HepG2 (cell line): ENCODE measurements around the gene AMOT. TPM values are rescaled to one million over a fixed set of nuclear protein-coding genes. Genes with fewer than 3 reads are reported as not detected.

Experiments used
- ATAC-seq: fragments of 200-7000 bp; cut with Tn5 transposase; 3 replicates; pipeline ENCODE4 v1.9.1; 2020; ENCODE audit warnings: mild to moderate bottlenecking, moderate library complexity
- BruUV-seq: library from RNA; stranded (reverse); fragments of 400-500 nt; replicated peaks from 2 replicates; lab custom pipeline; 2021; lab: Mats Ljungman, UMichigan
- CTCF ChIA-PET: fragments of 300-600 bp; formaldehyde crosslinking; extraction: SDS; loops from one replicate; lab custom pipeline; 2021; ENCODE audit warnings: low total read pairs, inconsistent platforms, low intra/inter-chr PET ratio; lab: Yijun Ruan, JAX
- POLR2A ChIA-PET: fragments of 350-600 bp; sonication (Branson Sonifier 250); formaldehyde crosslinking; loops from one replicate; lab custom pipeline; 2020; ENCODE audit warnings: antibody characterized with exemption, inconsistent platforms; lab: Yijun Ruan, JAX
- DNase-seq: peaks from one replicate; pipeline ENCODE4 v3.0.0-alpha.2; 2015; ENCODE audit warnings: low spot score
- FAIRE-seq: peaks from 3 replicates; lab custom pipeline; 2011; peaks lifted over from hg19 to GRCh38; lab: Jason Lieb, UNC
- H2AFZ ChIP-seq: one replicate; pipeline ENCODE4 v1.6.1; 2011; ENCODE audit warnings: low read length, inconsistent platforms
- H3K27ac ChIP-seq: fragments of 300-600 bp; 3 replicates; pipeline ENCODE4 v1.8.0; 2011; ENCODE audit warnings: mixed run types, mild to moderate bottlenecking, mixed read lengths, low read length, inconsistent platforms; ENCODE audit not compliant: insufficient read depth; ENCODE audit errors: extremely low read length
- H3K27me3 ChIP-seq, 2 experiments: fragments of 200-600 bp in 1 of 2; 2 replicates in 1 of 2; 3 replicates in 1 of 2; pipeline versions ENCODE4 v1.6.0 to v1.8.0; 2011; ENCODE audit warnings: low read length in 2 of 2, mild to moderate bottlenecking in 2 of 2, moderate library complexity in 2 of 2, inconsistent platforms in 1 of 2; ENCODE audit not compliant: insufficient read depth in 2 of 2, control insufficient read depth in 1 of 2
- H3K36me3 ChIP-seq, 2 experiments: fragments of 200-600 bp in 1 of 2; replicated peaks in 1 of 2; 2 replicates in 1 of 2; 3 replicates in 1 of 2; pipeline versions ENCODE4 v1.5.1 to v1.8.0; 2011; ENCODE audit warnings: low read length in 2 of 2, inconsistent platforms in 1 of 2; ENCODE audit not compliant: insufficient read depth in 2 of 2, control insufficient read depth in 1 of 2
- H3K4me1 ChIP-seq: 2 replicates; pipeline ENCODE4 v1.5.1; 2012; ENCODE audit warnings: low read length, inconsistent platforms; ENCODE audit not compliant: insufficient read depth
- H3K4me2 ChIP-seq: 2 replicates; pipeline ENCODE4 v1.6.0; 2011; ENCODE audit warnings: low read depth, low read length, inconsistent platforms
- H3K4me3 ChIP-seq, 3 experiments: fragments of 200-600 bp in 1 of 3; sonication (generic), shearing (Covaris generic) in 1 of 3; replicated peaks in 1 of 3; 2 replicates each; pipeline ENCODE4 v1.5.1; 2011 to 2016; ENCODE audit warnings: low read length in 3 of 3, inconsistent platforms in 2 of 3, low read depth in 2 of 3, mild to moderate bottlenecking in 2 of 3, control low read depth in 1 of 3, mixed read lengths in 1 of 3; ENCODE audit not compliant: insufficient read depth in 1 of 3
- H3K79me2 ChIP-seq: one replicate; pipeline ENCODE4 v1.6.1; 2011; ENCODE audit warnings: low read length, inconsistent platforms; ENCODE audit not compliant: insufficient read depth
- H3K9ac ChIP-seq: 2 replicates; pipeline ENCODE4 v1.6.0; 2011; ENCODE audit warnings: mild to moderate bottlenecking, low read depth, low read length, inconsistent platforms; ENCODE audit not compliant: insufficient read depth
- H3K9me3 ChIP-seq: 2 replicates; pipeline ENCODE4 v1.5.1; 2012; ENCODE audit warnings: mild to moderate bottlenecking, low read length
- H4K20me1 ChIP-seq: 2 replicates; pipeline ENCODE4 v1.6.0; 2011; ENCODE audit warnings: inconsistent platforms, mild to moderate bottlenecking, low read length, moderate library complexity; ENCODE audit not compliant: insufficient read depth
- BATF2 ChIP-seq: sonication (generic); formaldehyde crosslinking; IDR thresholded peaks from 2 replicates; pipeline ENCODE4 v1.8.0; 2022; ENCODE audit warnings: mild to moderate bottlenecking, missing genetic modification reagents, moderate library complexity
- GMEB2 ChIP-seq: IDR thresholded peaks from 2 replicates; pipeline ENCODE4 v1.6.1; 2016; ENCODE audit warnings: missing biosample characterization, missing genetic modification reagents, low read depth
- HOXA7 ChIP-seq: sonication (generic); formaldehyde crosslinking; IDR thresholded peaks from 2 replicates; pipeline ENCODE4 v1.8.1; 2022; ENCODE audit warnings: mild to moderate bottlenecking, missing genetic modification reagents, moderate library complexity
- MIER3 ChIP-seq: IDR thresholded peaks from 2 replicates; pipeline ENCODE4 v1.6.1; 2016; ENCODE audit warnings: missing compliant biosample characterization, borderline replicate concordance
- MLLT10 ChIP-seq: sonication (generic); formaldehyde crosslinking; IDR thresholded peaks from 2 replicates; pipeline ENCODE4 v1.4.0; 2020; ENCODE audit warnings: missing genetic modification reagents
- MXD1 ChIP-seq: sonication (generic); formaldehyde crosslinking; IDR thresholded peaks from 2 replicates; pipeline ENCODE4 v1.4.0; 2020; ENCODE audit warnings: mild to moderate bottlenecking, missing genetic modification reagents
- NFYB ChIP-seq: sonication (generic); formaldehyde crosslinking; IDR thresholded peaks from 2 replicates; pipeline ENCODE4 v1.4.0; 2020; ENCODE audit warnings: missing genetic modification reagents
- ZBTB37 ChIP-seq: sonication (generic); formaldehyde crosslinking; IDR thresholded peaks from 2 replicates; pipeline ENCODE4 v1.4.0; 2020; ENCODE audit warnings: mild to moderate bottlenecking, missing genetic modification reagents
- ZNF205 ChIP-seq: IDR thresholded peaks from 2 replicates; pipeline ENCODE4 v1.6.1; 2018; ENCODE audit warnings: missing biosample characterization, missing genetic modification reagents
- ZNF263 ChIP-seq: sonication (generic); formaldehyde crosslinking; IDR thresholded peaks from 2 replicates; pipeline ENCODE4 v1.4.0; 2020; ENCODE audit warnings: missing genetic modification reagents
- ZNF451 ChIP-seq: sonication (generic); formaldehyde crosslinking; IDR thresholded peaks from 2 replicates; pipeline ENCODE4 v1.5.0; 2020; ENCODE audit warnings: mild to moderate bottlenecking, missing genetic modification reagents
- ZNF468 ChIP-seq: sonication (generic); formaldehyde crosslinking; IDR thresholded peaks from 2 replicates; pipeline ENCODE4 v1.8.0; 2022; ENCODE audit warnings: mild to moderate bottlenecking, moderate library complexity, missing genetic modification reagents
- whole genome bisulfite sequencing: methylation state at CpG from one replicate; pipeline ENCODE4 v1.1.6; 2017; ENCODE audit warnings: low lambda C conversion rate; 5-methylcytosine and 5-hydroxymethylcytosine counted together
- in situ Hi-C: cut with HindIII; loops from 2 replicates; pipeline ENCODE4 v1.10.0; 2017; ENCODE audit warnings: low pct_unique_long_range_greater_than_20kb; ENCODE audit not compliant: extremely low pct_ligation_motif_present
- intact Hi-C: fragments of 100-400 bp; cut with micrococcal nuclease; formaldehyde crosslinking; loops from one replicate; pipeline ENCODE4 v1.10.0; 2022; ENCODE audit not compliant: unreplicated experiment
- polyA plus RNA-seq, 8 experiments: library from polyadenylated mRNA; depleted of rRNA in 3 of 8; stranded (reverse) in 7 of 8; unstranded in 1 of 8; fragments of >200 nt; fragmentation: Illumina TruSeq in 4 of 8; extraction: Trizol in 4 of 8; gene quantifications; 2 replicates each; pipeline versions ENCODE4 v1.2.1 to v1.2.3, GENCODE V29; 2011 to 2016; ENCODE audit warnings: low read depth in 4 of 8, missing spikeins in 1 of 8, mixed read lengths in 1 of 8; ENCODE audit not compliant: insufficient read depth in 1 of 8
- total RNA-seq, 5 experiments: library from RNA; depleted of rRNA; stranded (reverse); fragments of >200 nt; fragmentation: Illumina TruSeq; extraction: Trizol; gene quantifications; 2 replicates each; pipeline ENCODE4 v1.2.3, GENCODE V29; 2016; ENCODE audit warnings: low read depth in 1 of 5

Gene AMOT
- total and polyA plus RNA-seq, 2 of the 13 experiments (the other 11 are each of a cell fraction or from before 2014, with no cell fraction given), result 0.13 to 0.91 TPM

GRCh38 chrX:112818114-112819007 lies 22.3 kb downstream of the AMOT start (continued):
- no peak for TF ChIP-seq MLLT10 (CRISPR knock-in tag)
- TF ChIP-seq NFYB (CRISPR knock-in tag), result no peak
- TF ChIP-seq ZNF451 (CRISPR knock-in tag), result no peak
- TF ChIP-seq ZBTB37 (CRISPR knock-in tag), result no peak
- TF ChIP-seq ZNF263 (CRISPR knock-in tag), result no peak
- TF ChIP-seq, all 625 proteins: peak for 0

GRCh38 chrX:112816908-112817307 lies 23.7 kb downstream of the AMOT start:
- H3K27me3 ChIP-seq, result no peaks in the 10 kb centered on the region
- H4K20me1 ChIP-seq, result no peaks in the 10 kb centered on the region
- H2AFZ ChIP-seq, result no peak overlapping the region
- H3K9me3 ChIP-seq, result no peaks in the 10 kb centered on the region
- H3K4me2 ChIP-seq, result no peak overlapping the region
- DNase-seq, result no peak
- H3K36me3 ChIP-seq, result no peaks in the 10 kb centered on the region
- no TSS peak for BruUV-seq
- intact Hi-C loops, result no loop called here
- in situ Hi-C loops, result no loop called here
- WGBS, result 100% methylated on average over 1 of the region's 2 CpGs
- no peak overlapping the region for H3K9ac ChIP-seq
- H3K79me2 ChIP-seq, result no peaks in the 10 kb centered on the region
- ChIA-PET CTCF (no interaction called here), POLR2A (no interaction called here)
- ATAC-seq, result no peak
- no peaks in the 10 kb centered on the region for H3K4me1 ChIP-seq
- H3K4me3 ChIP-seq, result no peak overlapping the region
- no peak overlapping the region for H3K27ac ChIP-seq
- FAIRE-seq, result no peak
- TF ChIP-seq ZNF468 (CRISPR knock-in tag) (no peak), GMEB2 (CRISPR knock-in tag) (no peak), ZNF205 (CRISPR knock-in tag) (no peak), HOXA7 (CRISPR knock-in tag) (no peak), MIER3 (CRISPR knock-in tag) (no peak), BATF2 (CRISPR knock-in tag) (no peak), MXD1 (CRISPR knock-in tag) (no peak)
